Prostate gland (tissue), 2 donors: ENCODE data around the gene NDUFS5. TPM values are rescaled to one million over a fixed set of nuclear protein-coding genes. Genes with fewer than 3 reads are reported as not detected.
"Not testable (repeated sequence)": the region's sequence is repeated elsewhere in the genome, so short reads cannot be mapped to it uniquely, and the experiment has no call there.

Experiments
- DNase-seq: peaks from one replicate; pipeline ENCODE4 v3.0.0-alpha.2; 2019; ENCODE audit warnings: low spot score
- H3K27ac ChIP-seq, 2 donors: fragments of 200-600 bp; sonication (generic); 2 replicates each; pipeline ENCODE4 v1.5.1; 2017 to 2019
- H3K27me3 ChIP-seq: fragments of 200-600 bp; sonication (generic); replicated peaks from 2 replicates; pipeline ENCODE4 v1.5.1; 2019; ENCODE audit not compliant: insufficient read depth
- H3K36me3 ChIP-seq, 2 donors: fragments of 200-600 bp; sonication (generic); 1 replicate in 1 of 2; 2 replicates in 1 of 2; pipeline versions ENCODE4 v1.5.1 to v1.8.1; 2017 to 2019
- H3K4me1 ChIP-seq: fragments of 200-600 bp; sonication (generic); replicated peaks from 2 replicates; pipeline ENCODE4 v1.5.1; 2019
- H3K4me3 ChIP-seq, 2 donors: fragments of 200-600 bp; sonication (generic); 2 replicates each; pipeline ENCODE4 v1.5.1; 2017 to 2019
- H3K9me3 ChIP-seq: fragments of 200-600 bp; sonication (generic); 2 replicates; pipeline ENCODE4 v1.5.1; 2017
- POLR2A ChIP-seq: fragments of 450-650 bp; IDR thresholded peaks from one replicate; pipeline ENCODE4 v1.6.1; 2016; ENCODE audit warnings: antibody characterized with exemption, mild to moderate bottlenecking
- POLR2AphosphoS5 ChIP-seq: sonication (generic); formaldehyde crosslinking; IDR thresholded peaks from one replicate; pipeline ENCODE4 v1.6.1; 2017; ENCODE audit warnings: antibody characterized with exemption
- WGBS: methylation state at CpG from one replicate; pipeline ENCODE4 v1.1.5; 2018; 5-methylcytosine and 5-hydroxymethylcytosine counted together
- intact Hi-C: fragments of 100-400 bp; cut with DNase I; formaldehyde crosslinking; loops from one replicate; pipeline ENCODE4 v1.14.2; 2022
- total RNA-seq, 2 donors: library from RNA; depleted of rRNA; stranded (reverse); fragments of >200 nt; gene quantifications; one replicate each; pipeline ENCODE4 v1.1.0, GENCODE V29; 2016
- TF ChIP-seq, protein P1 (sequence below), 4 experiments: fragments of 200-600 bp in 2 of 4; fragments of 450-650 bp in 2 of 4; sonication (generic) in 2 of 4; IDR thresholded peaks; 1 replicate in 3 of 4; 2 replicates in 1 of 4; pipeline ENCODE4 v1.5.1; 2016 to 2019; ENCODE audit warnings: antibody characterized with exemption in 4 of 4, mild to moderate bottlenecking in 2 of 4, moderate library complexity in 2 of 4

Gene NDUFS5
- total RNA-seq, 2 donors from 2014 or later: 310 to 473 TPM

DNA sequence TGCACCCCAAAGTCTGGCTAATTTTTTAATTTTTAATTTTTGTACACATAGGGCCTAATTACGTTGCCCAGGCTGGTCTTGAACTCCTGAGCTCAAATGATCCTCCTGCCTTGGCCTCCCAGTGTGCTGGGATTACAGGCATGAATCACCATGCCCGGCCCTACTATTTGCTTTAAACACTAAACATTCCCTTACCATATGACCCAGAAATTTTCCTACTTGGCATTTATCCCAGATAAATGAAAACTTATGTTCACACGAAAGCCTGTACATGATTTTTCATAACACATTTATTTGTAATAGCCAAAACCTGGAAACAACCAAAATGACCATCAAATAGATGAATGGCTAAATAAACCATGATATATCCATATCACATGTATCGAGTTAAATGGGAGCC, 35.8 kb downstream of the NDUFS5 start:
- intact Hi-C loops: no loop called here
- no peak overlapping the region for H3K27ac ChIP-seq
- DNase-seq: no peak
- H3K9me3 ChIP-seq: no peaks in the 10 kb centered on the region
- peaks cover 4% of the 10 kb centered on the region for H3K4me1 ChIP-seq
- H3K27me3 ChIP-seq: no peaks in the 10 kb centered on the region
- no peak for TF ChIP-seq POLR2AphosphoS5
- no peak for TF ChIP-seq POLR2A
- TF ChIP-seq, protein P1, sequence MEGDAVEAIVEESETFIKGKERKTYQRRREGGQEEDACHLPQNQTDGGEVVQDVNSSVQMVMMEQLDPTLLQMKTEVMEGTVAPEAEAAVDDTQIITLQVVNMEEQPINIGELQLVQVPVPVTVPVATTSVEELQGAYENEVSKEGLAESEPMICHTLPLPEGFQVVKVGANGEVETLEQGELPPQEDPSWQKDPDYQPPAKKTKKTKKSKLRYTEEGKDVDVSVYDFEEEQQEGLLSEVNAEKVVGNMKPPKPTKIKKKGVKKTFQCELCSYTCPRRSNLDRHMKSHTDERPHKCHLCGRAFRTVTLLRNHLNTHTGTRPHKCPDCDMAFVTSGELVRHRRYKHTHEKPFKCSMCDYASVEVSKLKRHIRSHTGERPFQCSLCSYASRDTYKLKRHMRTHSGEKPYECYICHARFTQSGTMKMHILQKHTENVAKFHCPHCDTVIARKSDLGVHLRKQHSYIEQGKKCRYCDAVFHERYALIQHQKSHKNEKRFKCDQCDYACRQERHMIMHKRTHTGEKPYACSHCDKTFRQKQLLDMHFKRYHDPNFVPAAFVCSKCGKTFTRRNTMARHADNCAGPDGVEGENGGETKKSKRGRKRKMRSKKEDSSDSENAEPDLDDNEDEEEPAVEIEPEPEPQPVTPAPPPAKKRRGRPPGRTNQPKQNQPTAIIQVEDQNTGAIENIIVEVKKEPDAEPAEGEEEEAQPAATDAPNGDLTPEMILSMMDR (IDR thresholded peaks at IDR 0.05): no peak
- no peak overlapping the region for H3K4me3 ChIP-seq
- H3K36me3 ChIP-seq: no peaks in the 10 kb centered on the region
- WGBS: 93% methylated on average over 4 of the region's 4 CpGs

DNA sequence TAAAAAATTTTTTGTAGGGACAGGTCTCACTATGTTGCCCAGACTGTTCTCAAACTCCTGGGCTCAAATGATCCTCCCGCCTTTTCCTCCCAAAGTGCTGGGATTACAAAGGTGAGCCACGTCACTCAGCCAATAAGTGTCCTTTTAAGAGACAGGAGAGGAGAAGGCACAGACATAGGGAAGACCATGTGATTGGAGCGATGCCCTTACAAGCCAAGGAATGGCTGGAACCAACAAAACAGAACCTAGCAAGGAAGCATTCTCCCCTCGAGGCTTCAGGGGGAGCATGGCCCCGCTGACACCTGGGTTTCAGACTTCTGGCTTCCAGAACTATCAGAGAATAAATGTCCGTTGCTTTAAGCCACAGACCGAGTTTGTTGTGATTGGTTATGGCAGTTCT, 37.0 kb downstream of the NDUFS5 start:
- intact Hi-C loops: no loop called here
- Histone ChIP-seq H3K36me3 (no peaks in the 10 kb centered on the region), H3K9me3 (no peaks in the 10 kb centered on the region), H3K27me3 (no peaks in the 10 kb centered on the region), H3K27ac (peak overlapping the region in 1 of 2 donors; percentile 15), H3K4me1 (peaks cover 4% of the 10 kb centered on the region), H3K4me3 (no peak overlapping the region)
- WGBS: 68% methylated on average over 7 of the region's 7 CpGs
- TF ChIP-seq, protein P1 (IDR thresholded peaks at IDR 0.05): no peak
- TF ChIP-seq POLR2AphosphoS5 (no peak), POLR2A (no peak)
- DNase-seq: no peak

DNA sequence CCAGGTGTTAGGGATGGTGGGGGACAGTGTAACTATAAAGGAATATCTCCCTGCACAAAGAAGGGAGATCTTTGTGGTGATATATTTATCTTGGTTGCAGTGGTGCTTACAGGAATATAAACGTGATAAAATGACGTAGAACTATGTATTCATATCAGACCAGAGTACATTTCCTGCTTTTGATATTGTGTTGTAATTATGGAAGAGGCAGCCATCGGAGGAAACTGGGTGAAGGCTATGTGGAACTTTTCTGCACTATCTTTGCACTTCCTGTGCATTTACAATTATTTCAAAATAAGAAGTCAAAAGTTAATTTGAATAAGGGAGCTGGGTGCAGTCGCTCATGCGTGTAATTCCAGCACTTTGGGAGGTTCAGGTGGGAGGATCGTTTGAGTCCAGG, 37.6 kb downstream of the NDUFS5 start:
- Histone ChIP-seq H3K27ac (no peak overlapping the region), H3K27me3 (no peaks in the 10 kb centered on the region), H3K4me3 (no peak overlapping the region), H3K4me1 (peaks cover 4% of the 10 kb centered on the region), H3K36me3 (no peaks in the 10 kb centered on the region), H3K9me3 (no peaks in the 10 kb centered on the region)
- no peak for DNase-seq
- WGBS: 65% methylated on average over 6 of the region's 6 CpGs
- intact Hi-C loops: no loop called here
- TF ChIP-seq POLR2AphosphoS5 (no peak), POLR2A (no peak)
- TF ChIP-seq, protein P1 (IDR thresholded peaks at IDR 0.05): no peak

DNA sequence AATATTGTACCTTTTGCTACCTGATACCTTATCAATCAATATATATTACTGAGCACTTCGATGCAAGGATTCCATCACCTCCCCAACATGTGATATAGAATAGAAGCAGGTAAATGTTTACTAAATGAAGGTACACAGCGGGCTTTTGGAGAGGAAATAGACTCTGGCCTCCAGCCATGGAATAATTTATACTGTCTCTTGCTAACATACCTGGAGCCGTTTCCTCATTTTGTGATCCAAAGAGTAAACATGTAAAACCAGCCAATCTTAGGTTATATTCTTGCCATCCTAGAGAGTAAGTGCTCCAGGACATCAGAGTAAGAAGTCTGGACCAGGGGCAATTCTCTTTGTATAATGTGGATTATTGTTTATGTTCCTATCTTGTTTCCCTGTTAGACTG, 39.4 kb downstream of the NDUFS5 start:
- intact Hi-C loops: no loop called here
- TF ChIP-seq, protein P1 (IDR thresholded peaks at IDR 0.05): no peak
- TF ChIP-seq POLR2A (no peak), POLR2AphosphoS5 (peak; percentile 59)
- no peak overlapping the region for H3K4me3 ChIP-seq
- WGBS: 48% methylated on average over 3 of the region's 3 CpGs
- peak; percentile 43 for DNase-seq
- peaks cover 4% of the 10 kb centered on the region for H3K4me1 ChIP-seq
- no peak overlapping the region for H3K27ac ChIP-seq
- no peaks in the 10 kb centered on the region for H3K9me3 ChIP-seq
- no peaks in the 10 kb centered on the region for H3K36me3 ChIP-seq
- no peaks in the 10 kb centered on the region for H3K27me3 ChIP-seq

DNA sequence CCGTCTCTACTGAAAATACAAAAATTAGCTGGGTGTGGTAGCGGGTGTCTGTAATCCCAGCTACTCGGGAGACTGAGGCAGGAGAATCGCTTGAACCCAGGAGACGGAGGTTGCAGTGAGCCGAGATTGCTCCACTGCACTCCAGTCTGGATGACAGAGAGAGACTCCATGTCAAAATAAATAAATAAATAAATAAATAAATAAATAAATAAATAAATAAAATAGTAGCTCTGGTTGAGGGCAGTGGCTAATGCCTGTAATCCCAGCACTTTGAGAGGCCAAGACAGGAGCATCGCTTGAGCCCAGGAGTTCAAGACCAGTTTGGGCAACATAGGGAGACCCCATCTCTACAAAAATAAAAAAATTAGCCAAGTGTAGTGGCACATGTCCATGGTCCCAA, 42.1 kb downstream of the NDUFS5 start:
- DNase-seq, intact Hi-C loops, H3K36me3 ChIP-seq, H3K27ac ChIP-seq, H3K27me3 ChIP-seq, H3K4me3 ChIP-seq, H3K4me1 ChIP-seq, H3K9me3 ChIP-seq: not testable (repeated sequence)
- 97% methylated on average over 7 of the region's 7 CpGs for WGBS

DNA sequence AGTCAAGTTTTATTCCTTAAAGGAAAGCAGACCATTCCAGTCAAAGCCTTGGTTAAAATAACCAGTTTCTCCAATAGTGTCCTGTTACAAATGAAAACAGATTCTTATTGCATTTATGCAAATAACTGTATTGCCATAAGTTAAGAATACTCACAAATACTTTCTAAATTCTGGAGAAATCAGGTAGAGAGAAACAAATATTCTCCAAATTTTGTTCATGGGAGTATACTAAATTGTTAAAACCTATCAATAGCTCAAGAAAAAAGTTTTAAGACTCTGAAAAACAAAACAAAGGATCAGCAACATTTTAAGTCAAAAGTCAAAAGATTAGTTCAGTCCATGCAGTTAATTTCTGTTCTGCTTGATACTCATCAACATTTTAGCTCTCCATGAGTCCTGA, 45.4 kb downstream of the NDUFS5 start:
- H3K4me3 ChIP-seq, intact Hi-C loops, H3K27me3 ChIP-seq, DNase-seq, H3K9me3 ChIP-seq, H3K4me1 ChIP-seq, H3K27ac ChIP-seq, H3K36me3 ChIP-seq: not testable (repeated sequence)
